ENCODE results near the gene RNF212. TPM values are rescaled to one million over a fixed set of nuclear protein-coding genes. Genes with fewer than 3 reads are reported as not detected.
"Not testable (repeated sequence)": the region's sequence is repeated elsewhere in the genome, so short reads cannot be mapped to it uniquely, and the experiment has no call there.

The RNF212 gene
- total and polyA plus RNA-seq, 8 donors = 1.3 to 4.8 (median 2.6) TPM; not detected in 4

- H3K27me3 ChIP-seq = peaks cover 0 to 78% (median 24%) of the 10 kb centered on the region in 3 donors
- DNase-seq = no peak
- no peak overlapping the region for H3K4me3 ChIP-seq
- H3K9me3 ChIP-seq = no peaks in the 10 kb centered on the region
- no peak for TF ChIP-seq POLR2A (IDR thresholded peaks at IDR 0.05)
- TF ChIP-seq CTCF (IDR thresholded peaks at IDR 0.05) = no peak
- no peak for TF ChIP-seq POLR2AphosphoS5 (IDR thresholded peaks at IDR 0.05)
- TF ChIP-seq EP300 (IDR thresholded peaks at IDR 0.05) = no peak
- H3K4me1 ChIP-seq = peaks cover 17 to 49% (median 36%) of the 10 kb centered on the region in 4 donors
- 83 to 91% (median 89%) methylated on average over 15 to 16 of the region's 16 CpGs for WGBS, 5 donors
- no peaks in the 10 kb centered on the region for H3K36me3 ChIP-seq
- H3K27ac ChIP-seq = no peak overlapping the region
- intact Hi-C loops (cut with DNase I; ENCODE audit: low total_unique reads) = no loop called here
Observed at GRCh38 chr4:1048773-1049590, 64.4 kb downstream of the RNF212 start.

GRCh38 chr4:1047976-1048772 lies 65.2 kb downstream of the RNF212 start:
- Histone ChIP-seq H3K36me3 (no peaks in the 10 kb centered on the region), H3K27me3 (peaks cover 0 to 78% (median 28%) of the 10 kb centered on the region in 3 donors), H3K4me3 (peak overlapping the region in 3 of 4 donors; percentile 14 to 36 (median 19)), H3K4me1 (peaks cover 25 to 52% (median 43%) of the 10 kb centered on the region in 4 donors), H3K27ac (peak overlapping the region in 4 of 5 donors; percentile 57 to 79 (median 68)), H3K9me3 (no peaks in the 10 kb centered on the region)
- TF ChIP-seq CTCF (IDR thresholded peaks at IDR 0.05) (no peak), POLR2AphosphoS5 (IDR thresholded peaks at IDR 0.05) (no peak), POLR2A (IDR thresholded peaks at IDR 0.05) (no peak), EP300 (IDR thresholded peaks at IDR 0.05) (no peak)
- intact Hi-C loops (cut with DNase I; ENCODE audit: low total_unique reads) = no loop called here
- peak in 1 of 2 donors; percentile 6 for DNase-seq
- WGBS, 5 donors = 68 to 76% (median 72%) methylated on average over 27 to 34 of the region's 34 CpGs

- WGBS, 5 donors = 31 to 48% (median 33%) methylated on average over 33 to 41 of the region's 41 CpGs
- H3K27me3 ChIP-seq = peaks cover 0 to 72% (median 23%) of the 10 kb centered on the region in 3 donors
- no peaks in the 10 kb centered on the region for H3K36me3 ChIP-seq
- peak overlapping the region in 4 of 5 donors; percentile 57 to 79 (median 68) for H3K27ac ChIP-seq
- H3K9me3 ChIP-seq = no peaks in the 10 kb centered on the region
- peak overlapping the region; percentile 13 to 36 (median 16) for H3K4me3 ChIP-seq
- H3K4me1 ChIP-seq = peaks cover 28 to 53% (median 44%) of the 10 kb centered on the region in 4 donors
- DNase-seq = peak; percentile 59 to 85
- no peak for TF ChIP-seq EP300 (IDR thresholded peaks at IDR 0.05)
- no peak for TF ChIP-seq CTCF (IDR thresholded peaks at IDR 0.05)
- peak in 1 of 3 donors; percentile 29 for TF ChIP-seq POLR2AphosphoS5 (IDR thresholded peaks at IDR 0.05)
- intact Hi-C loops (cut with DNase I; ENCODE audit: low total_unique reads) = no loop called here
Observed at GRCh38 chr4:1047106-1047975, 66.0 kb downstream of the RNF212 start.

- 12 to 36% (median 22%) methylated on average over 21 to 29 of the region's 29 CpGs for WGBS, 5 donors
- peaks cover 0 to 64% (median 23%) of the 10 kb centered on the region in 3 donors for H3K27me3 ChIP-seq
- H3K9me3 ChIP-seq; H3K36me3 ChIP-seq; intact Hi-C loops (cut with DNase I; ENCODE audit: low total_unique reads): not testable (repeated sequence)
- DNase-seq = peak; percentile 67 to 91
- H3K4me3 ChIP-seq = peak overlapping the region in 3 of 4 donors; percentile 13 to 36 (median 19)
- peak overlapping the region in 3 of 5 donors; percentile 67 to 79 (median 70) for H3K27ac ChIP-seq
- peaks cover 33 to 60% (median 51%) of the 10 kb centered on the region in 4 donors for H3K4me1 ChIP-seq
Observed at GRCh38 chr4:1046581-1047011, 66.8 kb downstream of the RNF212 start.

All from stomach (tissue), 9 donors.